DOHH2 (cell line): ENCODE measurements around the gene MAP3K20.

ENCODE experiments used
- H3F3A ChIP-seq: fragments of 200-600 bp; sonication (generic), shearing (Covaris generic); 2 replicates; pipeline ENCODE4 v1.6.0; 2016; ENCODE audit warnings: antibody characterized with exemption, mild to moderate bottlenecking; ENCODE audit not compliant: control insufficient read depth, insufficient read depth
- H3K27ac ChIP-seq: fragments of 200-600 bp; sonication (generic); 2 replicates; pipeline ENCODE4 v1.5.1; 2014; ENCODE audit warnings: low read depth, mild to moderate bottlenecking, low read length, moderate library complexity
- H3K27me3 ChIP-seq: fragments of 200-600 bp; sonication (generic); 2 replicates; pipeline ENCODE4 v1.6.1; 2014; ENCODE audit warnings: mild to moderate bottlenecking, low read length, mixed read lengths; ENCODE audit not compliant: control insufficient read depth
- H3K36me3 ChIP-seq: fragments of 200-600 bp; sonication (generic); 2 replicates; pipeline ENCODE4 v1.6.1; 2014; ENCODE audit warnings: mild to moderate bottlenecking, low read length, moderate library complexity, mixed read lengths; ENCODE audit not compliant: control insufficient read depth
- H3K4me1 ChIP-seq: fragments of 200-600 bp; sonication (generic); 2 replicates; pipeline ENCODE4 v1.6.1; 2014; ENCODE audit warnings: mild to moderate bottlenecking, low read length, mixed read lengths; ENCODE audit not compliant: control insufficient read depth
- H3K4me2 ChIP-seq: fragments of 200-600 bp; sonication (generic); 2 replicates; pipeline ENCODE4 v1.6.0; 2014; ENCODE audit warnings: mild to moderate bottlenecking, low read length, moderate library complexity
- H3K4me3 ChIP-seq: fragments of 200-600 bp; sonication (generic); 2 replicates; pipeline ENCODE4 v1.5.1; 2014; ENCODE audit warnings: mild to moderate bottlenecking, low read length, mixed read lengths
- H3K79me2 ChIP-seq: fragments of 200-600 bp; sonication (generic); 2 replicates; pipeline ENCODE4 v1.6.1; 2014; ENCODE audit warnings: mild to moderate bottlenecking, low read length, mixed read lengths; ENCODE audit not compliant: control insufficient read depth
- H3K9me2 ChIP-seq: fragments of 200-600 bp; sonication (generic); replicated peaks from 2 replicates; pipeline ENCODE4 v1.6.1; 2014; ENCODE audit warnings: mild to moderate bottlenecking, low read length, mixed read lengths; ENCODE audit not compliant: control insufficient read depth
- H3K9me3 ChIP-seq: fragments of 200-600 bp; sonication (generic); 2 replicates; pipeline ENCODE4 v1.6.1; 2014; ENCODE audit warnings: antibody characterized with exemption, low read length, mixed read lengths; ENCODE audit not compliant: control insufficient read depth, insufficient read depth
- H4K20me1 ChIP-seq: fragments of 200-600 bp; sonication (generic); 2 replicates; pipeline ENCODE4 v1.6.0; 2014; ENCODE audit warnings: low read depth, mild to moderate bottlenecking, antibody characterized with exemption, low read length, moderate library complexity; ENCODE audit not compliant: control insufficient read depth, insufficient read depth
- CTCF ChIP-seq: fragments of 200-600 bp; sonication (generic); IDR thresholded peaks from one replicate; pipeline ENCODE4 v1.5.1; 2014; ENCODE audit warnings: antibody characterized with exemption, mild to moderate bottlenecking, low read depth, low read length; ENCODE audit not compliant: poor library complexity, severe bottlenecking
- EZH2phosphoT487 ChIP-seq: fragments of 200-600 bp; sonication (generic); IDR thresholded peaks from 2 replicates; pipeline ENCODE4 v1.6.1; 2017; ENCODE audit warnings: borderline replicate concordance, mild to moderate bottlenecking, antibody characterized with exemption, low read length, moderate library complexity, mixed read lengths

The MAP3K20 gene

GRCh38 chr2:173130496-173131465 is 55.1 kb downstream of the MAP3K20 start:
- Histone ChIP-seq H3K4me2 (no peak overlapping the region), H3K4me1 (peaks cover 35% of the 10 kb centered on the region), H3F3A (0 out of 2 replicates have a peak, but pooled peaks cover 2% of the 10 kb centered on the region)

GRCh38 chr2:173132531-173132930 is 56.9 kb downstream of the MAP3K20 start:
- H4K20me1 ChIP-seq = no peaks in the 10 kb centered on the region; the same call in 1 of the 2 replicates
- H3K27me3 ChIP-seq = no peaks in the 10 kb centered on the region
- peaks cover 44% of the 10 kb centered on the region for H3K4me1 ChIP-seq
- H3K9me2 ChIP-seq = no peaks in the 10 kb centered on the region
- H3K36me3 ChIP-seq = peaks cover 8% of the 10 kb centered on the region; the same call in 1 of the 2 replicates
- H3K4me2 ChIP-seq = no peak overlapping the region
- no peak overlapping the region for H3K27ac ChIP-seq
- no peaks in the 10 kb centered on the region for H3K9me3 ChIP-seq
- H3K79me2 ChIP-seq = peaks cover 46% of the 10 kb centered on the region
- no peak overlapping the region for H3K4me3 ChIP-seq
- TF ChIP-seq CTCF (no peak), EZH2phosphoT487 (no peak)
- 0 out of 2 replicates have a peak, but pooled peaks cover 6% of the 10 kb centered on the region for H3F3A ChIP-seq

More at GRCh38 chr2:173130496-173131465, 55.1 kb downstream of the MAP3K20 start:
- H4K20me1 ChIP-seq = no peaks in the 10 kb centered on the region
- H3K9me2 ChIP-seq = no peaks in the 10 kb centered on the region
- H3K9me3 ChIP-seq = no peaks in the 10 kb centered on the region
- H3K79me2 ChIP-seq = peaks cover 32% of the 10 kb centered on the region
- no peak overlapping the region for H3K4me3 ChIP-seq
- TF ChIP-seq CTCF (no peak), EZH2phosphoT487 (no peak)
- H3K27ac ChIP-seq = no peak overlapping the region
- no peaks in the 10 kb centered on the region for H3K27me3 ChIP-seq
- peaks cover 4% of the 10 kb centered on the region; the same call in 1 of the 2 replicates for H3K36me3 ChIP-seq

- H3K79me2 ChIP-seq = peaks cover 59% of the 10 kb centered on the region
- H3K27ac ChIP-seq = no peak overlapping the region
- H3F3A ChIP-seq = 0 out of 2 replicates have a peak, but pooled peaks cover 6% of the 10 kb centered on the region
- H4K20me1 ChIP-seq = no peaks in the 10 kb centered on the region; the same call in 1 of the 2 replicates
- no peak for TF ChIP-seq EZH2phosphoT487
- TF ChIP-seq CTCF = no peak
- H3K4me2 ChIP-seq = no peak overlapping the region
- no peaks in the 10 kb centered on the region for H3K9me3 ChIP-seq
- peaks cover 16% of the 10 kb centered on the region for H3K36me3 ChIP-seq
- H3K4me3 ChIP-seq = no peak overlapping the region
- peaks cover 44% of the 10 kb centered on the region for H3K4me1 ChIP-seq
- no peaks in the 10 kb centered on the region for H3K9me2 ChIP-seq
- H3K27me3 ChIP-seq = no peaks in the 10 kb centered on the region
These were observed 59.1 kb downstream of the MAP3K20 start for GRCh38 chr2:173134703-173135102.
